Spleen (tissue), 11 donors: ENCODE results near the gene GMDS. TPM values are rescaled to one million over a fixed set of nuclear protein-coding genes. Genes with fewer than 3 reads are reported as not detected.

Experiments
- DNase-seq: peaks from one replicate; pipeline ENCODE4 v3.0.0-alpha.2; 2020
- H3K27ac ChIP-seq, 8 donors: fragments of 200-600 bp; sonication (generic) in 7 of 8; 1 replicate in 4 of 8; 2 replicates in 4 of 8; pipeline versions ENCODE4 v1.5.0 to v1.8.0; 2016 to 2021; ENCODE audit warnings: inconsistent platforms in 4 of 8, mild to moderate bottlenecking in 4 of 8, moderate library complexity in 1 of 8
- H3K27me3 ChIP-seq, 7 donors: fragments of 200-600 bp; sonication (generic) in 6 of 7; replicated peaks in 1 of 7; 1 replicate in 4 of 7; 2 replicates in 3 of 7; pipeline versions ENCODE4 v1.5.0 to v1.8.0; 2016 to 2021; ENCODE audit warnings: inconsistent platforms in 3 of 7, mild to moderate bottlenecking in 1 of 7
- H3K36me3 ChIP-seq, 6 donors: fragments of 200-600 bp; sonication (generic) in 5 of 6; 1 replicate in 4 of 6; 2 replicates in 2 of 6; pipeline versions ENCODE4 v1.5.0 to v1.8.0; 2016 to 2021; ENCODE audit warnings: inconsistent platforms in 2 of 6
- H3K4me1 ChIP-seq, 6 donors: fragments of 200-600 bp; sonication (generic) in 5 of 6; 1 replicate in 3 of 6; 2 replicates in 3 of 6; pipeline versions ENCODE4 v1.5.0 to v1.8.0; 2016 to 2021; ENCODE audit warnings: inconsistent platforms in 3 of 6
- H3K4me3 ChIP-seq, 8 donors: fragments of 200-600 bp; sonication (generic) in 7 of 8; 1 replicate in 4 of 8; 2 replicates in 4 of 8; pipeline versions ENCODE4 v1.5.0 to v1.8.0; 2016 to 2021; ENCODE audit warnings: inconsistent platforms in 4 of 8, mild to moderate bottlenecking in 4 of 8, moderate library complexity in 2 of 8
- H3K9me3 ChIP-seq, 8 donors: fragments of 200-600 bp; sonication (generic) in 7 of 8; 1 replicate in 4 of 8; 2 replicates in 4 of 8; pipeline versions ENCODE4 v1.5.0 to v1.8.0; 2016 to 2021; ENCODE audit warnings: inconsistent platforms in 4 of 8
- CTCF ChIP-seq, 11 experiments: fragments of 200-600 bp in 7 of 11; fragments of 450-650 bp in 4 of 11; sonication (generic) in 4 of 11; IDR thresholded peaks in 8 of 11; conservative IDR thresholded peaks in 3 of 11; 1 replicate in 7 of 11; 2 replicates in 4 of 11; pipeline versions ENCODE4 v1.4.0 to v1.8.0; 2016 to 2021; ENCODE audit warnings: antibody characterized with exemption in 11 of 11, inconsistent platforms in 4 of 11, mild to moderate bottlenecking in 1 of 11
- POLR2A ChIP-seq, 3 donors: fragments of 450-650 bp; IDR thresholded peaks; one replicate each; pipeline ENCODE4 v1.5.1; 2017; ENCODE audit warnings: antibody characterized with exemption in 3 of 3, mild to moderate bottlenecking in 1 of 3
- POLR2AphosphoS5 ChIP-seq, 3 donors: sonication (generic); formaldehyde crosslinking; IDR thresholded peaks; one replicate each; pipeline ENCODE4 v1.5.1; 2017; ENCODE audit warnings: antibody characterized with exemption in 3 of 3
- WGBS, 5 donors: extraction: QIAGEN DNeasy Blood & Tissue Kit in 3 of 5; methylation state at CpG; one replicate each; pipeline versions ENCODE4 v1.1.5 to v1.1.7; 2013 to 2018; 5-methylcytosine and 5-hydroxymethylcytosine counted together
- intact Hi-C: fragments of 100-400 bp; cut with DNase I; formaldehyde crosslinking; loops from one replicate; pipeline ENCODE4 v1.15.0; 2023; ENCODE audit warnings: low total_unique reads
- polyA plus RNA-seq, 3 donors: library from polyadenylated mRNA; stranded (reverse); fragments of 200-250 nt; gene quantifications; one replicate each; pipeline ENCODE4 v1.2.1, GENCODE V29; 2013
- total RNA-seq, 7 donors: library from RNA; depleted of rRNA in 3 of 7; stranded (reverse); fragments of >200 nt in 3 of 7; fragmentation: NEBNext Ultra II Directional in 4 of 7; extraction: Animal tissue kit (Norgen Biotek cat#: 25700) in 4 of 7; gene quantifications; one replicate each; pipeline versions ENCODE4 v1.1.0 to v1.2.1, GENCODE V29; 2016 to 2021
- donor health status: healthy with polysubstance abuse.
- donor health status: DM: no; HTN: no; CAD: no; lungs with moderate emphysema.
- donor health status: DM: no; HTN: no; CAD: no.
- donor health status: Bipolar disorder and iron deficiency.
- donor health status: healthy.
- donor health status: DM: no; HTN: no; CAD: no.
- donor health status: DM: yes; HTN: yes; CAD: no.

Gene GMDS
- total and polyA plus RNA-seq, 10 donors, result 9.1 to 30.8 (median 17.7) TPM

GRCh38 chr6:2063547-2063946 lies 181.9 kb downstream of the GMDS start:
- no peaks in the 10 kb centered on the region for H3K27me3 ChIP-seq
- WGBS, 5 donors, result 62 to 80% (median 69%) methylated on average over 3 of the region's 3 CpGs
- no peaks in the 10 kb centered on the region for H3K4me1 ChIP-seq
- no peak overlapping the region for H3K27ac ChIP-seq
- intact Hi-C loops, result no loop called here
- peaks cover 0 to 5% (median under 1%) of the 10 kb centered on the region in 8 donors for H3K9me3 ChIP-seq
- no peaks in the 10 kb centered on the region for H3K36me3 ChIP-seq
- no peak for DNase-seq
- H3K4me3 ChIP-seq, result no peak overlapping the region
- no peak for TF ChIP-seq POLR2AphosphoS5 (IDR thresholded peaks at IDR 0.05)
- no peak for TF ChIP-seq POLR2A (IDR thresholded peaks at IDR 0.05)
- no peak for TF ChIP-seq CTCF (IDR thresholded peaks at IDR 0.05 in 8 of 11, conservative IDR thresholded peaks at IDR 0.05 in 3 of 11)

- DNase-seq, result no peak
- WGBS, 5 donors, result 95 to 98% (median 97%) methylated on average over 3 of the region's 3 CpGs
- Histone ChIP-seq H3K27ac (no peak overlapping the region), H3K36me3 (no peaks in the 10 kb centered on the region), H3K27me3 (no peaks in the 10 kb centered on the region), H3K4me1 (no peaks in the 10 kb centered on the region), H3K4me3 (no peak overlapping the region), H3K9me3 (peaks cover 0 to 4% (median 0%) of the 10 kb centered on the region in 8 donors)
- intact Hi-C loops, result no loop called here
- TF ChIP-seq POLR2AphosphoS5 (IDR thresholded peaks at IDR 0.05) (no peak), CTCF (IDR thresholded peaks at IDR 0.05 in 8 of 11, conservative IDR thresholded peaks at IDR 0.05 in 3 of 11) (no peak), POLR2A (IDR thresholded peaks at IDR 0.05) (no peak)
These were observed 183.5 kb downstream of the GMDS start for GRCh38 chr6:2061880-2062279.

- Histone ChIP-seq H3K27ac (no peak overlapping the region), H3K36me3 (no peaks in the 10 kb centered on the region), H3K4me1 (no peaks in the 10 kb centered on the region), H3K9me3 (no peaks in the 10 kb centered on the region), H3K27me3 (no peaks in the 10 kb centered on the region), H3K4me3 (no peak overlapping the region)
- no peak for DNase-seq
- intact Hi-C loops, result no loop called here
- TF ChIP-seq POLR2AphosphoS5 (IDR thresholded peaks at IDR 0.05) (no peak), POLR2A (IDR thresholded peaks at IDR 0.05) (no peak), CTCF (IDR thresholded peaks at IDR 0.05 in 8 of 11, conservative IDR thresholded peaks at IDR 0.05 in 3 of 11) (no peak)
These were observed 189.5 kb downstream of the GMDS start for GRCh38 chr6:2055911-2056310.

- Histone ChIP-seq H3K4me1 (no peaks in the 10 kb centered on the region), H3K27ac (no peak overlapping the region), H3K9me3 (no peaks in the 10 kb centered on the region), H3K27me3 (no peaks in the 10 kb centered on the region), H3K36me3 (no peaks in the 10 kb centered on the region), H3K4me3 (no peak overlapping the region)
- no peak for DNase-seq
- TF ChIP-seq POLR2A (IDR thresholded peaks at IDR 0.05) (no peak), POLR2AphosphoS5 (IDR thresholded peaks at IDR 0.05) (no peak), CTCF (IDR thresholded peaks at IDR 0.05 in 8 of 11, conservative IDR thresholded peaks at IDR 0.05 in 3 of 11) (no peak)
- intact Hi-C loops, result no loop called here
- 83 to 100% (median 93%) methylated on average over 1 of the region's 1 CpG for WGBS, 5 donors
These were observed 190.3 kb downstream of the GMDS start for GRCh38 chr6:2055143-2055542.
